HFFc6 (cell line): ENCODE data around the gene MAFG. TPM values are rescaled to one million over a fixed set of nuclear protein-coding genes. Genes with fewer than 3 reads are reported as not detected.
A peak's percentile ranks its signal among the peaks of the same experiment; 100 is the strongest.

Source experiments
- DNase-seq: peaks from one replicate; pipeline ENCODE4 v3.0.0-alpha.2; 2018
- H3K27ac Mint-ChIP-seq: 2 replicates; pipeline ENCODE4 v1.8.0; 2020; ENCODE audit warnings: mild to moderate bottlenecking, mixed read lengths
- H3K27me3 Mint-ChIP-seq: 2 replicates; pipeline ENCODE4 v1.8.0; 2021; ENCODE audit warnings: mild to moderate bottlenecking, moderate library complexity, mixed read lengths; ENCODE audit not compliant: insufficient read depth
- H3K36me3 Mint-ChIP-seq: 2 replicates; pipeline ENCODE4 v1.8.0; 2021; ENCODE audit warnings: low read depth, mixed read lengths
- H3K4me1 Mint-ChIP-seq: 2 replicates; pipeline ENCODE4 v1.8.0; 2020; ENCODE audit warnings: low read depth, mixed read lengths
- H3K4me3 Mint-ChIP-seq: 2 replicates; pipeline ENCODE4 v1.8.0; 2020; ENCODE audit warnings: mild to moderate bottlenecking, moderate library complexity, mixed read lengths
- H3K9me3 Mint-ChIP-seq: 2 replicates; pipeline ENCODE4 v1.8.0; 2020; ENCODE audit warnings: mild to moderate bottlenecking, mixed read lengths
- total RNA-seq, 6 experiments: library from RNA; stranded (reverse); fragmentation: NEBNext Ultra II Directional; extraction: Animal tissue kit (Norgen Biotek cat#: 25700); gene quantifications; 2 replicates in 1 of 6; 3 replicates in 5 of 6; pipeline ENCODE4 v1.2.3, GENCODE V29; 2021
- TF ChIP-seq, protein P1 (sequence below): fragments of 200-600 bp; sonication (generic); IDR thresholded peaks from 2 replicates; pipeline ENCODE4 v1.5.0; 2021; ENCODE audit warnings: antibody characterized with exemption, mild to moderate bottlenecking

The MAFG gene
- total RNA-seq, 6 experiments from 2014 or later = 17.7 to 22.4 (median 18.2) TPM

DNA sequence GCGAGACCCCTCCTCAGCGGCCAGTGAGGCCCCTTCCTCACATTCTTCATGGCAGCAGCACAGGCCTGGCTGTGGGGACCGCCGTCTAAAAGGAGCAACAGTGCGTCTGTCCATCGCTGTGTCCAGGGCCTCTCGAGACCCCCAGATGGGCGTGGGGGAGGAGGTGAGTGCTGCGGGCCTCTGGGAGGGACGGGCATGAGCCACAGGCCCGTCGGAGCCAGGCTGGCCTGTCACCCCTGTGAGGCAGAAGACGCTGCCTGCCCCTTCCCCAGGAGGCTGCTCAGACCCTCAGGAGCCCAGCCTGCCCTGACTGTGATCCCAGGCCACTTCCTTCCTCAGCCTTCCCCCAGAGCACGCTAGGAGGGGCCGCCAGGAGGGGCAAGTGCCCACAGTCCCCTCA is 11.7 kb upstream of the MAFG start:
- Mint-ChIP-seq H3K4me1 (peaks cover 14% of the 10 kb centered on the region), H3K9me3 (no peaks in the 10 kb centered on the region), H3K27me3 (peaks cover 6% of the 10 kb centered on the region), H3K4me3 (no peak overlapping the region), H3K27ac (no peak overlapping the region), H3K36me3 (no peaks in the 10 kb centered on the region)
- DNase-seq = no peak
- TF ChIP-seq, protein P1, sequence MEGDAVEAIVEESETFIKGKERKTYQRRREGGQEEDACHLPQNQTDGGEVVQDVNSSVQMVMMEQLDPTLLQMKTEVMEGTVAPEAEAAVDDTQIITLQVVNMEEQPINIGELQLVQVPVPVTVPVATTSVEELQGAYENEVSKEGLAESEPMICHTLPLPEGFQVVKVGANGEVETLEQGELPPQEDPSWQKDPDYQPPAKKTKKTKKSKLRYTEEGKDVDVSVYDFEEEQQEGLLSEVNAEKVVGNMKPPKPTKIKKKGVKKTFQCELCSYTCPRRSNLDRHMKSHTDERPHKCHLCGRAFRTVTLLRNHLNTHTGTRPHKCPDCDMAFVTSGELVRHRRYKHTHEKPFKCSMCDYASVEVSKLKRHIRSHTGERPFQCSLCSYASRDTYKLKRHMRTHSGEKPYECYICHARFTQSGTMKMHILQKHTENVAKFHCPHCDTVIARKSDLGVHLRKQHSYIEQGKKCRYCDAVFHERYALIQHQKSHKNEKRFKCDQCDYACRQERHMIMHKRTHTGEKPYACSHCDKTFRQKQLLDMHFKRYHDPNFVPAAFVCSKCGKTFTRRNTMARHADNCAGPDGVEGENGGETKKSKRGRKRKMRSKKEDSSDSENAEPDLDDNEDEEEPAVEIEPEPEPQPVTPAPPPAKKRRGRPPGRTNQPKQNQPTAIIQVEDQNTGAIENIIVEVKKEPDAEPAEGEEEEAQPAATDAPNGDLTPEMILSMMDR = no peak

DNA sequence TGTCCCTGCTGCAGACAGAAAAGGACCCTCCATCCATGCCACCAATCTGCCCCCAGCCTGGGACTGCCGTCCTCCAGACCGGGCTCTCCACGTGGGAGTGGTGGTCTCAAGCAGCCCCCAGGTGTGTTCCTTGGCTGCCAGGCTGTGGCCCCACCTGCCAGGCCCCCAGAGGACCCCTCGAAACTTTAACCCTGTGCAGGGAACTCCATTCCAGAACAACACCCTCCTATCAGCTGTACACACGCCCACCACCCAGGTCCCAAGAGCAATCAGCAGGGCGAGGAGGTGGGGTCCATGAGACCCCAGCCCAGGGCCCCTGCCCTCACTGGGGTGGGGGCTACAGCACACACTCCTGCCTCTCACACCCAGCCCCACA is 8.2 kb upstream of the MAFG start:
- Mint-ChIP-seq H3K36me3 (no peaks in the 10 kb centered on the region), H3K27ac (peak overlapping the region; percentile 25; the same call in 1 of the 2 replicates), H3K9me3 (no peaks in the 10 kb centered on the region), H3K4me3 (peak overlapping the region; percentile 90), H3K27me3 (no peaks in the 10 kb centered on the region; the same call in 1 of the 2 replicates), H3K4me1 (peaks cover 14% of the 10 kb centered on the region)
- no peak for DNase-seq
- TF ChIP-seq, protein P1 = no peak

DNA sequence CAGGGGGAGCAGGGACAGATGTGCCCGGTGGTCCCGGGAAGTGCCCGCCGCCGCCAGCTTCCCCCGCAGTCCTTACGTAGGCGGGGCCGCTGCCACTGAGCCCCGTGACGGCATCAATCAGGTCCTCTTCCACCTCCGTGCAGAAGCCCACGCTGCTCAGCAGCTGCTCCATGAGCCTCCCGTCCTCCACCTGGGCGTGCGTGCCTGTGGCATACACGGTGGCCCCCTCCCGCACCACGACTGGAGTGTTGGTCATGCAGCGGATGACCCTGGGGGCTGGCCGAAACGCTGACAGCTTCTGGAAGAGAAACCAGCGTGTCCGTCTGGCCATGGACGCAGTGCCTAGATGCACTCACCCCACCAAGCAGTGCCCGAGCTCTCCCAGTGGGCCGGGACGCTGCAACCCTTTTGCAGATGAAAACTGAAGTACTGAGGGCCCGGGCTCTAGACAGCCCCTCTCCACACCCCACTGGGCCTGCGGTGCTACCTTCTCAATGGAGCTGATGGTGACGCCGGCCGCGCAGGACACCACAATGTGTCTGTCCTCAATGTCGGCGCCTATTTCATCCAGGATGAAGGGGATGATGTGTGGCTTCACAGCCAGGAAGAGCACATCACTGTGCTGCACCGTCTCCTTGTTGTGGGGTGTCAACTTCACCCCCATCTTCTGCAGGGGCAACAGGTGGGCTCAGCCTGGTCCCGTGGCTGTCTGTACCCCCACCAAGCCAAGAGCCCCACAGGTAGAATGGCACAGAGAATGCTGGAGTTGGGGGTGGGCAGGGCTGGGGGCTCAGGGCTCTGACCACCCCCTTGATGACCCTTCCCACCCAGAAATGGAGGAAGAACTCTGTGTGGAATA is 7.5 kb upstream of the MAFG start:
- TF ChIP-seq, protein P1 = no peak
- Mint-ChIP-seq H3K4me1 (peaks cover 14% of the 10 kb centered on the region), H3K36me3 (no peaks in the 10 kb centered on the region), H3K4me3 (peak overlapping the region; percentile 90; the same call in 1 of the 2 replicates), H3K27ac (no peak overlapping the region), H3K27me3 (no peaks in the 10 kb centered on the region; the same call in 1 of the 2 replicates), H3K9me3 (no peaks in the 10 kb centered on the region)
- DNase-seq = no peak

DNA sequence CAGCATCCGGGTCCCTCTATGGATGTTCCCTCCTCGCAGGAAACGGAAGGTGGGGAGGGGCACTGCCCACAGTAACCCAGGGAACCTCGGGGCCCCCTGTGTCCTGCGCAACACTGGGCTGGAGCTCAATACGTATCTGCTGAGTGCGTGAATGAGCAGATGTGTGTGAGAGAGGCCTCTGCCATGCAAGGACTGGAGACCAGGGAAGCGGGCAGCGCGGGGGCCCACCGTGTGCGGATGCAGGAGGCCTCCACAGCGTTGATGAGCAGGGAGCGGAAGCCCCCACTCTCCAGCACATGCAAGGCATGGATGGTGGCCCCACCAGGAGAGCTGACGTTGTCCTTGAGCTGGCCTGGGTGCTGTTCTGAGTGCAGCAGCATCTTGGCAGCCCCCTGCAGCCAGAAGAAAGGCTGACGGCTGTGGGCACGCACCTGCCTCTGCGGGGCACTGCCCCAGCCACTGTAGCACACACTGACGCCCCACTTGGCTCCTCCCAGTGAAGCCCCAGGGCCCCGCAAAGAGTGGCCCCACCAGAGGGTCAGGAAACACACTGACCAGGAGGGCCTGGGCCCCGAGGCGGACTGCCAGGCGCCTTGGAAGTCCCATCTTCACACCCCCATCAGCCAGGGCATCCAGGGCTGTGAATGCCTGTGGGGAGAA is 6.7 kb upstream of the MAFG start:
- no peaks in the 10 kb centered on the region for H3K9me3 Mint-ChIP-seq
- DNase-seq = no peak
- H3K4me1 Mint-ChIP-seq = peaks cover 14% of the 10 kb centered on the region
- H3K4me3 Mint-ChIP-seq = no peak overlapping the region
- TF ChIP-seq, protein P1 = no peak
- no peak overlapping the region for H3K27ac Mint-ChIP-seq
- no peaks in the 10 kb centered on the region for H3K36me3 Mint-ChIP-seq
- no peaks in the 10 kb centered on the region; the same call in 1 of the 2 replicates for H3K27me3 Mint-ChIP-seq

DNA sequence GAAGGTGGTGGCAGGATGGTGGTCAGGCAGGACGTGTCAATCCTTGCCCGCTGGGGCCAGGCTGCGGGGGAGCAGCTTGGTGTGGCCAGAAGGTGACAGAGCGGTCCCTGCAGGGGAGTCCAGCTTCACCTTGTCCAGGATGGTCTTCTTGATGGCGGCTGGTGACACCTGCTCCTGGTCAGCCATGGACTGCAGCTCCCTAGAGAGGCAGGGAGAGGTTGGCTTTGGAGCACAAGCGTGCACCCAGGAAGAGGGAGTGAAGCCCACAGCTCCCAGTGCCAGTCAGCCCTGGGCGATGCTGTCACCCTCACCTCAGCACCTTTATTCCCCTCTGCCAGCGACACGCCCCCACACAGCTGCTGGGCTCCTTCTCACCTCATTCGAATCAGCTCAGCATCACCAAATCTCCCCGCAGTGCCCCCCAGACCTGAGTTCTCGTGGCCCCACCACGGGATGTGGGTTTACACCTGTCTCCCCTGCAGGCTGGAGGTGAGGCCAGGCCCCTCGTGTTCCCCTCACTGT is 5.7 kb upstream of the MAFG start:
- no peaks in the 10 kb centered on the region; the same call in none of the 2 replicates for H3K27me3 Mint-ChIP-seq
- H3K36me3 Mint-ChIP-seq = no peaks in the 10 kb centered on the region
- H3K9me3 Mint-ChIP-seq = no peaks in the 10 kb centered on the region
- DNase-seq = no peak
- H3K27ac Mint-ChIP-seq = no peak overlapping the region
- H3K4me1 Mint-ChIP-seq = peaks cover 14% of the 10 kb centered on the region
- no peak overlapping the region for H3K4me3 Mint-ChIP-seq
- TF ChIP-seq, protein P1 = no peak
